ENCODE results near the gene EDIL3.

DNA sequence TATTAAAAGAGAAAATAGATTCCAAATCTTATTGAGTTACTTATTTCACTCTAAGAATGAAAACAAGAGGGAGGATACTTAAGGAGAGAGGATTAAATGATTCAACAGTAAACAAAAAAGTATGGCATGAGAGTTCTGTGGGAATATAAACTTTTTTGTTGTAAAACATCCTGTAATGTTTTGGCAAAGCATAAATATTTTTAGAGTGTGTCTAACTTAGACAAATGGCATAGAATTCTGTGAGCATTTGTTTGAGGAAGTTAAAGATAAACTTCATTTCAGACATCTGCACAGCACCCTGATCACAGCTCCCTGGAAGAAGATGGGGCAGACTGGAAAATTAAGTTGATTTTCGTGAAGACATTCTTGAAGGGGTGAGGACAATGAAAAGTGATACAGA, 417.3 kb downstream of the EDIL3 start:
- TF ChIP-seq, protein P1, sequence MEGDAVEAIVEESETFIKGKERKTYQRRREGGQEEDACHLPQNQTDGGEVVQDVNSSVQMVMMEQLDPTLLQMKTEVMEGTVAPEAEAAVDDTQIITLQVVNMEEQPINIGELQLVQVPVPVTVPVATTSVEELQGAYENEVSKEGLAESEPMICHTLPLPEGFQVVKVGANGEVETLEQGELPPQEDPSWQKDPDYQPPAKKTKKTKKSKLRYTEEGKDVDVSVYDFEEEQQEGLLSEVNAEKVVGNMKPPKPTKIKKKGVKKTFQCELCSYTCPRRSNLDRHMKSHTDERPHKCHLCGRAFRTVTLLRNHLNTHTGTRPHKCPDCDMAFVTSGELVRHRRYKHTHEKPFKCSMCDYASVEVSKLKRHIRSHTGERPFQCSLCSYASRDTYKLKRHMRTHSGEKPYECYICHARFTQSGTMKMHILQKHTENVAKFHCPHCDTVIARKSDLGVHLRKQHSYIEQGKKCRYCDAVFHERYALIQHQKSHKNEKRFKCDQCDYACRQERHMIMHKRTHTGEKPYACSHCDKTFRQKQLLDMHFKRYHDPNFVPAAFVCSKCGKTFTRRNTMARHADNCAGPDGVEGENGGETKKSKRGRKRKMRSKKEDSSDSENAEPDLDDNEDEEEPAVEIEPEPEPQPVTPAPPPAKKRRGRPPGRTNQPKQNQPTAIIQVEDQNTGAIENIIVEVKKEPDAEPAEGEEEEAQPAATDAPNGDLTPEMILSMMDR (IDR thresholded peaks at IDR 0.05) = no peak
- TF ChIP-seq POLR2AphosphoS5 (IDR thresholded peaks at IDR 0.05) = no peak

Measured in suprapubic skin (tissue), 3 donors.